Measurements from ENCODE around the gene IL32.

- TF ChIP-seq SIN3A (IDR thresholded peaks at IDR 0.05; ENCODE audit: borderline replicate concordance, insufficient read depth, low read length) (no peak), POLR2AphosphoS5 (IDR thresholded peaks at IDR 0.05; ENCODE audit: low read depth, low read length) (no peak)
Measured at GRCh38 chr16:3088450-3088849, 23.0 kb downstream of the IL32 start.

Measured in PFSK-1 (cell line).